Upper lobe of left lung (tissue), 6 donors: ENCODE data around the gene TMEM117. TPM values are rescaled to one million over a fixed set of nuclear protein-coding genes. Genes with fewer than 3 reads are reported as not detected.

Source experiments
- ATAC-seq, 2 donors: fragments of 200-7000 bp; cut with Tn5 transposase; one replicate each; pipeline ENCODE4 v1.9.1; 2022; ENCODE audit warnings: mild to moderate bottlenecking in 2 of 2, moderate library complexity in 2 of 2; ENCODE audit not compliant: low FRiP score in 2 of 2
- DNase-seq, 2 donors: peaks; one replicate each; pipeline ENCODE4 v3.0.0-alpha.2; 2019 to 2020
- H3K27ac ChIP-seq, 4 donors: fragments of 200-600 bp; sonication (generic); one replicate each; pipeline ENCODE4 v1.5.1; 2016 to 2019
- H3K27me3 ChIP-seq, 4 donors: fragments of 200-600 bp; sonication (generic); one replicate each; pipeline ENCODE4 v1.5.1; 2017 to 2019
- H3K36me3 ChIP-seq, 4 donors: fragments of 200-600 bp; sonication (generic); one replicate each; pipeline ENCODE4 v1.5.1; 2016 to 2019
- H3K4me1 ChIP-seq, 4 donors: fragments of 200-600 bp; sonication (generic); one replicate each; pipeline ENCODE4 v1.5.1; 2018 to 2019
- H3K4me3 ChIP-seq, 4 donors: fragments of 200-600 bp; sonication (generic); one replicate each; pipeline ENCODE4 v1.5.1; 2017 to 2019; ENCODE audit warnings: mild to moderate bottlenecking in 2 of 4, moderate library complexity in 1 of 4
- H3K9me3 ChIP-seq, 4 donors: fragments of 200-600 bp; sonication (generic); one replicate each; pipeline ENCODE4 v1.5.1; 2018 to 2019
- CTCF ChIP-seq, 6 experiments: fragments of 450-650 bp in 4 of 6; fragments of 200-600 bp in 2 of 6; sonication (generic) in 2 of 6; IDR thresholded peaks; one replicate each; pipeline ENCODE4 v1.5.1; 2016 to 2019; ENCODE audit warnings: antibody characterized with exemption in 6 of 6
- EP300 ChIP-seq, 4 donors: sonication (generic); formaldehyde crosslinking; IDR thresholded peaks; one replicate each; pipeline ENCODE4 v1.5.1; 2017; ENCODE audit warnings: antibody characterized with exemption in 4 of 4, control low read depth in 2 of 4
- POLR2A ChIP-seq, 4 donors: fragments of 450-650 bp; IDR thresholded peaks; one replicate each; pipeline ENCODE4 v1.5.1; 2016 to 2017; ENCODE audit warnings: antibody characterized with exemption in 4 of 4, mild to moderate bottlenecking in 2 of 4
- POLR2AphosphoS5 ChIP-seq, 2 donors: sonication (generic); formaldehyde crosslinking; IDR thresholded peaks; one replicate each; pipeline ENCODE4 v1.5.1; 2017; ENCODE audit warnings: antibody characterized with exemption in 2 of 2
- WGBS, 2 donors: methylation state at CpG; one replicate each; pipeline ENCODE4 v1.1.5; 2017 to 2018; 5-methylcytosine and 5-hydroxymethylcytosine counted together
- total RNA-seq, 6 donors: library from RNA; depleted of rRNA in 4 of 6; stranded (reverse); fragments of >200 nt in 4 of 6; gene quantifications; one replicate each; pipeline versions ENCODE4 v1.1.0 to v1.2.1, GENCODE V29; 2016 to 2021
- donor health status: DM: no; HTN: no; CAD: no; lungs with moderate emphysema.
- donor health status: DM: no; HTN: yes; CAD: no; lungs with severe emphysema.

TMEM117 gene
- total RNA-seq, 6 donors from 2014 or later = 2.6 to 8.4 (median 4.2) TPM

- no peaks in the 10 kb centered on the region for H3K36me3 ChIP-seq
- no peak overlapping the region for H3K27ac ChIP-seq
- no peaks in the 10 kb centered on the region for H3K4me1 ChIP-seq
- TF ChIP-seq POLR2AphosphoS5 (IDR thresholded peaks at IDR 0.05) (no peak), POLR2A (IDR thresholded peaks at IDR 0.05) (no peak), EP300 (IDR thresholded peaks at IDR 0.05) (no peak), CTCF (IDR thresholded peaks at IDR 0.05) (no peak)
- H3K27me3 ChIP-seq = no peaks in the 10 kb centered on the region
- WGBS, 2 donors = 77 to 93% methylated on average over 3 of the region's 3 CpGs
- DNase-seq (no peak), ATAC-seq (no peak)
- no peaks in the 10 kb centered on the region for H3K9me3 ChIP-seq
- H3K4me3 ChIP-seq = no peak overlapping the region
Measured at GRCh38 chr12:43891856-43892574, 56.1 kb downstream of the TMEM117 start.

GRCh38 chr12:43893670-43894069 is 57.8 kb downstream of the TMEM117 start:
- Histone ChIP-seq H3K27ac (no peak overlapping the region), H3K4me1 (no peaks in the 10 kb centered on the region), H3K4me3 (no peak overlapping the region), H3K9me3 (no peaks in the 10 kb centered on the region), H3K27me3 (no peaks in the 10 kb centered on the region), H3K36me3 (no peaks in the 10 kb centered on the region)
- TF ChIP-seq CTCF (IDR thresholded peaks at IDR 0.05) (no peak), POLR2AphosphoS5 (IDR thresholded peaks at IDR 0.05) (no peak), EP300 (IDR thresholded peaks at IDR 0.05) (no peak), POLR2A (IDR thresholded peaks at IDR 0.05) (no peak)
- 97 to 100% methylated on average over 2 of the region's 2 CpGs for WGBS, 2 donors
- no peak for ATAC-seq
- DNase-seq = no peak

- H3K36me3 ChIP-seq = no peaks in the 10 kb centered on the region
Measured at GRCh38 chr12:43895580-43896206, 59.8 kb downstream of the TMEM117 start.

GRCh38 chr12:43896496-43896895 is 60.6 kb downstream of the TMEM117 start:
- Histone ChIP-seq H3K27me3 (no peaks in the 10 kb centered on the region), H3K36me3 (no peaks in the 10 kb centered on the region), H3K27ac (no peak overlapping the region), H3K4me3 (no peak overlapping the region), H3K9me3 (no peaks in the 10 kb centered on the region), H3K4me1 (no peaks in the 10 kb centered on the region)
- TF ChIP-seq CTCF (IDR thresholded peaks at IDR 0.05) = no peak
- no peak for TF ChIP-seq POLR2AphosphoS5 (IDR thresholded peaks at IDR 0.05)
- TF ChIP-seq EP300 (IDR thresholded peaks at IDR 0.05) = no peak
- ATAC-seq (no peak), DNase-seq (no peak)
- 100% methylated on average over 1 of the region's 1 CpG for WGBS, 2 donors

More at GRCh38 chr12:43895580-43896206, 59.8 kb downstream of the TMEM117 start:
- TF ChIP-seq POLR2A (IDR thresholded peaks at IDR 0.05) = no peak
- no peak for TF ChIP-seq POLR2AphosphoS5 (IDR thresholded peaks at IDR 0.05)
- TF ChIP-seq EP300 (IDR thresholded peaks at IDR 0.05) = no peak
- TF ChIP-seq CTCF (IDR thresholded peaks at IDR 0.05) = no peak
- Histone ChIP-seq H3K4me3 (no peak overlapping the region), H3K4me1 (no peaks in the 10 kb centered on the region), H3K27me3 (no peaks in the 10 kb centered on the region), H3K27ac (no peak overlapping the region), H3K9me3 (no peaks in the 10 kb centered on the region)
- ATAC-seq (no peak), DNase-seq (no peak)
- 88 to 100% methylated on average over 1 of the region's 1 CpG for WGBS, 2 donors
